SW480 (cell line): ENCODE results near the gene CHD6.
"Not testable (repeated sequence)": the region's sequence is repeated elsewhere in the genome, so short reads cannot be mapped to it uniquely, and the experiment has no call there.

ENCODE experiments used
- DNase-seq: peaks from one replicate; pipeline ENCODE4 v3.0.0-alpha.2; 2016; ENCODE audit warnings: low spot score

CHD6 gene

DNA sequence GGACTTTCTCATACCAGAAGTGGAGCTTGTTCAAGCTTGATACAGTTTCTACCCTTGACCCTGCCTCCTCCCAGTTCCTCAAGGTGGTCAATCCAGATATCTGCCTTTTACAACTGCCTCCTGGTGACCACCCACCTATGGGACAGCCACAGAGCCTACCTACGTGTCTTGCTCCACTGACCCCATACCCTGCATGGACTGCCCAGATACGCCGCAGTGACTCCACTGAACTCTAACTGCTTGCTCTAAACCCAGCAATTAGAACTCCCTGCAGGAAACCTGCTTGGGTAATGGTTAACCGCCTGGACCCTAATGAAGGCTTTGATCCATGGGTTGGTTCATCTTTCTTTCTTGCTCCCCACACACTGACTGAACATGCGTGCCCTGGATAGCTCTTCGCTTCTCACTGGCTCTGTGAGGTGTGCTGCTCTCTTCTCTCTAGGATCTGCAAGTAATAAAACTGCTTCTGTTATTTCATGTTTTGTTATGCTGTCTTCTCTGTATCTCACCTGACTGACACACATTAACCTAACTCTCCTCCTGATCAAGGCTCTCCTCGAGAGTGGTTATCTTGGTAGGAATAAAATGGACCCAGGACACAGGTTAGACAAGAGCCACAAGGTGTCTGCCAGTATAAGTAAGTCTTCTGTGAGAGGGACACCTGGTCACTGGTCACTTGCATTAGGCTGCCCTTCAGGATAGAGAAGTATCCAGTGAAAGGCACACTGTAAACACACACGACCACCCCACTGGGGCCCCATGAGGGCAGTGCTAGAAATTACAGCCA is 79.2 kb downstream of the CHD6 start:
- DNase-seq = peak; percentile 13

DNA sequence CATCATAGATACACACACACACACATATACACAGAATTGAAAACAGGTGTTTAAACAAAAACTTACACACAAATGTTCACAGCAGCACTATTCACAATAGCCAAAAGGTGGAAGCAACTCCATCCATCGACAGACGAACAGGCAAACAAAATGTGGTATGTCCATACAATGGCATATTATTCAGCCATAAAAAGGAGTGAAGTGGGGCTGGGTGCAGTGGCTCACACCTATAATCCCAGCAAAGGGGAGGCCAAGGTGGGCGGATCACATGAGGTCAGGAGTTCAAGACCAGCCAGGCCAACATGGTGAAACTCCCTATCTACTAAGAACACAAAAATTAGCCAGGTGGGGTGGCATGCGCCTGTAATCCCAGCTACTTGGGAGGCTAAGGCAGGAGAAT is 80.3 kb downstream of the CHD6 start:
- DNase-seq = no peak

DNA sequence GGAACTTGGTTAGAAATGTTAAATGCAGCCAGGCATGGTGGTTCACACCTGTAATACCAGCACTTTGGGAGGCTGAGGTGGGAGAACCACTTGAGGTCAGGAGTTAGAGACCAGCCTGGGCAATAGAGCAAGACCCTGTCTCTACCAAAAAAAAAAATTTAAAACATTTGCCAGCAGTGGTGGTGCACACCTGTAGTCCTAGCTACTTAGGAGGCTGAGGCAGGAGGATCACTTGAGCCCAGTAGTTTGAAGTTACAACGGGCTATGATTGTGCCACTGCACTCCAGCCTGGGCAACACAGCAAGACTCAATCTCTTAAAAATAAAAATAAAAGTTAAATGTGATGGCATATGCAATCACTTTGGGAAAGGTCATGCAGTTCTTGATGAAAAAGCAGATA is 82.6 kb downstream of the CHD6 start:
- not testable (repeated sequence) for DNase-seq

DNA sequence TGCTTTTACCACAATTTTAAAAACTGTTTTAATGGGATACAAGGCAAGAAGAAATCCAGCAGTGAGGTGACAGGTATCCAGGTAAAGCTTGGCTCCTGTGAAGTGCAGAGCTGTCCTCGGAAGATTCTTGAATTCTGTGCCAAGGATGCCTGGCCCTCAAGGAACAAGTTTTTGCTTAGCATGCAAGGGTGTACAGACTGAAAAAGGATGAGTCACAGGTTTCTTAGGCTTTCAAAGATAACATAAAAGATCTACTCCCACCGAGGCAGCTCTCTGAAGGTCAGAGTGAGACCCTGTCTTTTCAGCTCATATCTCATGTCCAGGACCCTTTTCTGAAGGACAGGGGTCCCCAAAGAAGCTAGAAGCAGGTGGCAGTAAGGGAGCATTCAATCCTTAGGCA is 83.3 kb downstream of the CHD6 start:
- no peak for DNase-seq

DNA sequence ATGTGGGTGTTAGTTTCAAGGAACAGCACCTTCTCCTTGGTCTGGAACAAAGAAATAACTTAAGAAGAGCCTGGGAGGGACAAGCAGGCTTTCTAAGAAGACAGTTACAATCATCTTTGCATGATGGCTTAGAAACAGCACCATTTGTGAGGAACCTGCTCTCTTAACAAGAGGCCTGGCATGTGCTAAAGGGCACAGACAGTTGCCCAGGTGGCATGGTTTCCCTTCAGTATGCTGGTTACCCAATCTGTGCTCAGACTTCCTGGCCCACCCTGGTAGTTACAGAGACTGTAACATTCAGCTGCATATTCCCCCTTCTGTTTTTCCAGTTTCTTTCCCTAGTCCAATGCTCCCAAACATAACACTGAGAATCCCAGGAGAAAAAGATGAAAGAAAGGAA is 84.0 kb downstream of the CHD6 start:
- DNase-seq = no peak

DNA sequence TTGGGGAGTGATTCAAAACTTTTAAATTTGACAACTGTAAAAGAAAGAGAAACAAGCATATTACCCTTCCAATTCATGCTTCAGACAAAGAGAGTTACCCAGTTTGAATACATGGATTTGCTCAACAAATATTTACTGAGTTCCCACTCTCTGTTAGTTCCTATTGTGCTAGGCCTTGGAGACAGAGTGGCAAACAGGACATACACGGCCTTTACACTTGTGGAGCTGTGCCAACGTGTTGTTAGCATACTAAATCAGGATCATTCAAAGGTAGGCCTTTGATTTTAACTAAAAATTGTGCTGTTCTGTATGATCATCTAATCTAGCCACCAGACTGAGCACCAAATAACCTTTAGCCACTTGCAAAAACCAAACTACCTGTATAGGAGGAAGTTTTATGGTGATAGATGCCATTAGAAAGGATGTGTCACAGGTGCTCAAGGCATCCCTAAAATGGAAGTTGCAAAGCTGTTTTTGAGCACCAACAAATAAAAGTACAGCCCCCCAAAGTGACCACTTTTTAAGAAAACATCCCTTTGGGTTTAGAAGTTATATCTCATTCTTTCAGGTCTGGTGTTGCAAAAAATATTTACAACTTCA is 84.5 kb downstream of the CHD6 start:
- no peak for DNase-seq

DNA sequence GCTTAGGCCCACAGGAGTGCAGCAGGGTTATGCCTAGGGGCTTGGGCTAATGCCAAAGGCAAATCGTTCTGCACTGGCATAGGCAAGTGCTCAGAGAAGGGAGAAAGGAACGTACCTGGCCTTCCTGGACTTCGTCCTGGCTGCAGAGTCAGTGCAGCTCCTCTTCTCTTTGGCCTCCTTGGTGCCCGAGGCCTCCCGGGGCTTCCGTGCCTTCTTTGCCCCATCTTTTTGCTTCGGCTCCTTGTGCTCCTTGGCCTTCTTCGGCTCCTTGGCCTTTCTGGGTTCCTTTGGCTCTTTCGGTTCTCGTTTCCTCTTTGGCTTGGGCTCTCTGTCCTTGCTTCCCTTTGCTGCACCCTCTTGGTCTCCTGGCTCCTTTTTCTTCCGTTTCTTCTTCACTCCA is 85.2 kb downstream of the CHD6 start:
- DNase-seq = no peak

DNA sequence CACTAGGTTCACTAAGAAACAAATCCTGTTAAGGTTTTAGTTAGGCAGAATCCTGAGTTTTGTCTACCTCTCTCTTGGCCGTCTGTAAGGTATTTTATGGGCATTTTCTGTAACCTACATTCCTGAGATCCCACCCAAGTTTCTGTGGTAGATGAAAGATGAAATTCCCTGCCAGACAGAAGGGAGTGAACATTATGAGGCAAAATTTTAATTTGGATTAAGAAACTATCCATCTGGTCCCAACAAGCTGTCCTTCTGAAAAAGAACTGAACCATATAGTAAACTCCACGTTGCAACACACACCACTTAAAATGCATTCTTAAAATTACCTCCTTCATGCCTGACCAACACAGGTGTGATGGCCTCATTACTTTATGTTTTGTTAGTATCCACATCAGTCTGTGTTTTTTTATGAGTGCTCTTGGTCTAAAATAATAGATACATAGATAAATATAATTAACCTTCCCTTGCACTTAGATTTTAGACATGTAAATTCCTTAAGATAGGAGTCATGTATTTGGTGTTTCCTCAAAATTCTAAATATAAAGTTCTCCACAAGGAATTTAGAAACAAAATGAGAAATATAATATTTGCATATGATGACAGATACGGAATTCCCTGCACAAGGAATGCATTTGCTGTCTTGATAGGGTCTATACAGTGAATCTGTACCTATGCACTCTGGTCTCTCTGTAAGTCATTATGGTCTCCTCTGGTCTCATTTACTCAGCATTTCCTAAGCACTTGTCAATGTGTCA is 86.5 kb downstream of the CHD6 start:
- no peak for DNase-seq

DNA sequence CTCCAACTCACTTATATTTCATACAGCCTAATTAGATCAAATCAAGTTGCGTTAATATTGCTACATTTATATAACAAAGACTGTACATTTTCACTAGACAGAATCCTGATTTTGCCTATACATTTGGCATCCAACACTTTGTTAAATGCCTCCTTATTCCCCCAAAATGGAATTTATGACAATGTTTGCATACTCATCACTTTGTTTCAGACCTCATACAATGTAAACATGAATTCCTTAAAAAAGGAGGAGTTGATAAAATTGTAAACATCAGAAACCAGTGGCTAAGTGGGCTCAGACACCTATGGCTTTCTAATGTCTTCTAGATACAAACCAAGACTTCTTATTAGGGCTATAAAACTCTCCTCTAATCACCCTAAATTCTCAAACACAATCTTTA is 87.3 kb downstream of the CHD6 start:
- no peak for DNase-seq

DNA sequence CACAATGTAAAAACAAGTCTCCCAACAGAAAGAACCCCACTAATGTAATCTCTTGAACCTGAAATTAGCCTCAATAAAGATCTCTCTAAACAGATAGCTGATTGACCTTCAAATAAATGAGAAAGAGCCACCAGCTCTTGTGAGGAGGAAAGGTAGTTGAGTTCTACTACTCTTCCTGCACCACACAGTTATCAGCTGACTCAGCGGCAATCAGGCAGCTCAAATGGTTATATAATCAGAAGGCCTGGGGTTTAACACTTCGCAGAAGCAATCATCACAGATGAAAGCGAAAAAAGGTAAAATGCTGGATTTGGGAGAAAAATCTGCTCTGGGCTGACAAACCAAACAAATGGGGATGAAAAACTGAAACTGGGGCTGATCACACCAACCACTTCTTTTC is 91.8 kb downstream of the CHD6 start:
- DNase-seq = no peak

DNA sequence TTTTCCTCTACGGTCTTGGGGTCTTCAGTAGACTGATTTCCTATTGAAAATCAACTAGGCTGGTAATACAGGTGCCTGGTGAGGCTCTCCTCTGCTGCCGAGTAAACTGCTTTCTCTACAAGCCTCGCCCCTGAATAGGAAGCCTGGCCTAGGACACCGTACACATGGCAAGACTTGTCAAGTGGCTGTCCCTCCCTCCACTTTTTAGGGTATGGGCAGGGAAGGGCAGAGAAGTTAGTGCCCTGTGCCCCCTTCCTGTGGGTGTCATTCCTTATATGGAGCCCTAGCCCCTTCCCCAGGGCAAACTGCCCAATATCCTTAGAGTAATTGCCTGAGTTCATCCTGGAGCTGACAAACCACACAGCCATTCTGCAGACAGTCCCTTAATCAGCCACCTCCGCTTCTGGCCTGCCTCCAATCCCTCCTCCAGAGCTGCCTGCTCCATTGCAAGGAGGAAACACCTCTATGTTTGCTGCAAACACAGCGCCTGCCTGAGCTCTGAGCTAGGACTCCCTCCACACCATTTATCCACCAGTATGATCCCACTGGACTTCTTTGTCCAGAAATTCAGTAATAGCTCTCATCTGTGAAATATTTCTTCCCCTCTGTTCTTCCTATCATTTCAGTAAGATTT is 93.1 kb downstream of the CHD6 start:
- no peak for DNase-seq

DNA sequence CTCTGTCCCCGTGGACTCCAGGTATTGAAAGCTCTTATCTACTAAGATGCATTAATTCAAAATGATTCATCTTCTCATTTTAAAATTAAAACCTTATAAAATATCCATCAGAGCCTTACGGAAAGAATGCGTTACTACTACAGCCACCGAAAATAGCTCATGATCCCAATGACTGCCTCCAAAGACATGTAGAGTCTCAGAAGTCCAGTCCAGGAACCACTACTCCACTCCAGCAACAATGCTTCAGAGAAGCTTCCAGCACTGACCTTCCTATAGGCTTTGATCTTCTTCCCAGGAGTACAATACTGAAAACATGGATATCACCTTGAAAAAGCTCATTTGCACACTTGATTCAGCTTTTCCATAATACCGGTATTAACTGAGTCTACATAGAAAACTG is 94.3 kb downstream of the CHD6 start:
- no peak for DNase-seq

DNA sequence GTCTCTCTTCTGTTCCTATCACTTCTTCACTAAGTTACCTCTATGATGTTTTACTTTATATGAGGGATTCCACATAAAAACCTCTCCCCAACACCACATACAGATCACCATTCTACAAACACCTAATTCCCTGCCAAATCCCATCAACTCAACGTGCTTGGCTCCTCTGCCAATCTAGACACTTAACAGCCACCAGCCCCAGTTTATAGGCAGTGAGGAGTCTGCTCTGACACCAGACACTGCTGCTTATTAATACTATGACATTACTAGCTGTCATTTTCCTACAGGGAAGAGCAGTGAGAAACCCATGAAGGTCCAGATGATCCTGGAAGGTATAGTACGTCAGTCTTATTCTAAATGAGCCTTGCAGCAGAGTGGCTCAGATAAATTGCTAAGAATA is 104.3 kb downstream of the CHD6 start:
- DNase-seq = no peak

DNA sequence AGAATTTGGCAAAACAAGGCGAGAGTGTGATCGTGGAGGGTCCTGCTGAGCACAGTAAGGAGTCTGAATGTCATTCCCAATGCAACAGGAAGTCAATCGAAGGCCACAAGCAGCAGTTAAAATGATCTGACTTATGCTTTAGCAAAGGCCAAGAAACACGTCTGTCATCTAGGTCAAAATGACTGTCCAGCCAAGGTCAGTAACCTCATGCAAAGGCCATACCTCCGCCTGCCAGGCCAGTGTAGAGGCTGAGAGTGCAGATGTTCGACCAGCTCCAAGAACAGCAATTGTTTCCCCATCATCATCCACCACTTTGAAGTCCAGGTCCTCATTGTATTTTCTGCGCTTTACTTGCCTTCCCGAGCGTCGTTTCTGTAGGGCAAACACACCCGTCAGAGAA is 105.6 kb downstream of the CHD6 start:
- no peak for DNase-seq

DNA sequence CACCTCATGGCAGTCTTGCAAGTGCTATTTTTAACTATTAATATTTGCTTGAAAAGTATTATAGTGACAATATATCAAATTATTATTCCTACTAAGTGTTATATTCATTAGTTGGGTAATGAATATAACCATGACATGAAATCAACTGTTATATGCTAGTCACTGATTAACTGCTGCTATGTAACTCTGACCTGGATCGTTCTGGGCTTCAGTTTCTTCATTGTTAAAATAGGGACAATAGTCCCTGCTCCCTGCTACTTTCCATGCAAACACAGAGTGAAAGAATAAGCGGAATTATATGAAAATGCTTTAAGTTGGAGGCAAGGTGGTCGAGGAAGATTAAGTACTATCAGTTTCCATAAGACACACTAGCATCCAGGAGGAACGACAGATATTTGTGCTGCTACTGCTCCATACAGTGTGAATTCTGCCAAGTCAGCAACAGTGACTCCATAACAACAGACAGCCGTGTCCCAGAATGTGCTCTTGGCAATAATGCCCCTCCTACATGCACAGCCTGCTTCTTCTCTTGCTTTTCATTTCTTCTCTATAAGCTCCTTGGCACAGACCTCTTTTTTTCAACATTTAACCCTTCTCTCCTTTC is 107.2 kb downstream of the CHD6 start:
- DNase-seq = no peak

DNA sequence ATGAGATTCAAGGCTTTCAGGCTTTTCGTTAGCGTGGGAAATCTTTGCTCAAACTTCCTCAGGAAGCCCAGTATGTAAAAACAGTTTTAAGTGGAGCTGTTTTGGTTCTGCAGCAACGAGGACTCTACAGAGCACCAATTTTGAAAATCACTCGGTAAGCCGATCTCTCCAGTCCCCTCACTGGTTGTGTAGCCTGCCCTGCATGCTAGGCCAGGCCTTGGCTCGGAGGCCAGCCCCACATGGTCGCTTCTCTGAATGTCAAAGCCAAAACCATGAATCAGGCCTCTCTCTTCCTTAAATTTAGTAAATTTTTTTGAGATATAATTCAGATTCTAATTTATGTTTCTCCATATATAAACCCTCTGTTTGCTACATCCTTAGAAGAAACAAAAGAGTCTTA is 108.0 kb downstream of the CHD6 start:
- DNase-seq = no peak

DNA sequence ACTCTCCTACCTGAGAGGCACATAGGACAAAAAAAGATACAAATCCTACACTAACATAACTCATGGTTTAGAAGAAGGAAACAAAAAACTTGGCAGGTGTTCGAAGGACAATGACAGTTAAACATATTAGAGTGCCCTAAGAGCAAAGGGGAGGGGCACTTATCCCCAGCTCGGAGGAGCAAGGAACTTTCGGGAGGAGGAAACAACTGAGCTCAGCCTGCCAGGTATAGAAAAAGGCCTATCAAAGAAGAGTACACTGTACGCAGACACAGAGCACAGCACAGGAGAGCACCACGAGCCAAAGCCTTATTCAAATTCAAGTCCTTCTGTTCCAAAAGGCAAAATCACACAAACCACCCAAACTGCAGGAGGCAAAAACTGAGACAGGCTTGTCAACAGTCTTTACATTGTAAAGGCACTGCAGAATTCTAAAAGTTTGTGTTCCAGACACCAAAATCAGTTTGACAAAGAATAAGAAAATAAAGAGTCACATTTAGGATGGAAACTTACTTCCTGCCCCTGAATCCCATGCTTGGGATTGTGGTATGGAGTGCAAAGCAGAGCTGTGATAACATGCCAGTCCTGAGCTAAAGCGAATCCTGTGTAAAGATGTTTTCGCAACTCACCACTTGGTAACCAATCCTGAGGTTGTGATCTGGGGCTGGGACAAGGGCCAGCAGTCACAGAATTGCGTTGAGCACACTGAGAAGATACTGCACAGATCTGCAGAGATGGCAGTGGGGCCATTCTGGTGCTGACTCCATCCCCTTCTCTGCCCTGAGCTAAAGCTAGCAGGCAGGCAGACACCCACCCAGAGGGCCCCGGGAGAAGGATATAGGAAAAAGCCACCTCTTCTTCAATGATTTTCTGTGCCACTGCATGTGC is 108.6 kb downstream of the CHD6 start:
- DNase-seq = no peak

DNA sequence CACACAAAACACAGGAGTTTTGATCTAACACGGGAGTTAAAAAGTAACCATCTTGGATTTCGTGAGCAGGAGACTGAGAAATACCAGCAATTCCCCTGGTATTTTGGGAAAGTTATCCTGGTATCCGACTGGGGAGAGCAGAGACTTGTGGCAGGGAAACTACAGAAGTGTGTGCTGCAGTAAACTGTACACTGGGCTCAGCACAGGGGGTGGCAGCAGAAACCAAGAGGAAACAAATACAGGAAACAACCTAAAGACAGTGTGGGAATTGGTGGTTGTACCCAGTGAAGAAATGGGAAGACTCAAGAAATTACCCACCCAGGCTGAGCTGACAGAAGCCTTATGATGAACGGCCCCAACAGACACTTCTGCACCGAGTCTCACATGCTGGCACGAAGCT is 109.8 kb downstream of the CHD6 start:
- DNase-seq = no peak

DNA sequence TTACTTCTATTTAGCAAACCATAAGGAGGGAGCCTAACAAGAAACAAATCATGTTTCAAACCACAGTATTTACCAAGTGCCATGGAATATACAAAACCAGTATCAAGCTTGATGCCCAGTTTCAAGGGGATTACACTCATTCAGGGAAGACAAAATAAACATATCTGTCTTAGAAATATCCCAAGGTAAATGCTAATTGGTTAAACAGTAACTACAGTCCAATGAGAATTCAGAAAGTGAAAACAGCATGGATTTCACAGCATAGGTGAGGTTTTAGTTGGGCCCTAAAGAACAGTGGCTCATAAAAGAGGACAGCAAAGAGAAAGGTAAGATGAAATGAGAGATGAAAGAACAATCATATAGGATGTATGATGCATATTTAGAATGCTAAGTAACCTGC is 110.3 kb downstream of the CHD6 start:
- DNase-seq = no peak

DNA sequence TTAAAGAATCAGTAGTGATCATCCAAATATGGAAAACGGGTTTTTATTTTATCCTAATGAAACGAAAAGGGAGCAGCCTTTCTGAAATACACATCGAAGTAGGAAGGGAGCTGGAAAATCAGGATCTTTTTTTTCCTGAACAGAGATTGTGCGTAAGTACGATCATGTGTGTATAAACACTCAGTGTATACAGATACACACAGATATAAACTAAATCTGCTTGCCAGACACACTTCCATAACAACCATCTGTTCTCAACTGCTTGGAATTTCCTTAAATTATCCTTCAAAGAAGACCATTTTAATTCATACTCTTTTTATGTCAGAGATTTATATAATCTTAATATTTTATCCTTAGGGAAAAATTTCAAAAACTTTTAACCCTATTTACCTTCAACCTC is 110.7 kb downstream of the CHD6 start:
- no peak for DNase-seq

DNA sequence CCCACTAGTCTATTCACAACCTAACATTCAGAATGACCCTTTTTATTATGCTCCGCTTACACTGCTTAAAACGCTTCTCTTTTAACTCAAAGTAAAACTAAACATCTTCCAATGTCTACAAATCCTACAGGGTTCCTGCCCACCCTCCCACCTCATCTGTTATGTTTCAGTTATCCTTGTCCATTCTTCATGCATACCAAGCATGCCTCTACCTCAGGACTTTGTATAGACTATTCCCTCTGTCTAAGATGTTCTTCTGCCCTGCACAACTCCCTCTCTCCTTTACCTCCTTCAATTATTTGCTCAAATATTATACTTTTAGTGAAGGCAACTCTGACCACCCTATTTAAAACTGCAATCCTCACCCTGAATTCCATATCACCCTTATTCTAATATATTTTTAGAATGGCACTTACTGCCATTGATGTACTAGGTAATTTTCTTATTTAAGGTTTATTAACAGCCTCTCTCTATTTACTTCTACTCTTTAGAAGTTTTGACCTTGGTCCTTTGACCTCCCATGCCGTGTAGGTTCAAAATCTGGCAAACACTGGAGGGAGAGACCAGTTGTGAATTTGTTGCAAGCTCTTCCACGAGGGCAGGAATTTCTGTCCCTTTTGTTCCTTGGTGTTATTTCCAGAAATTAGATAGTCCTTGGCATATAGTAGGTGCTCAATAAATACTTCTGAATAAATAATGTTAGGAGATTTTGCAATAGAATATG is 111.8 kb downstream of the CHD6 start:
- DNase-seq = no peak
